Kidney (tissue), 14 donors: ENCODE results near the gene ZC3H10. TPM values are rescaled to one million over a fixed set of nuclear protein-coding genes. Genes with fewer than 3 reads are reported as not detected.

Experiments
- DNase-seq, 5 donors: peaks; one replicate each; pipeline ENCODE4 v3.0.0-alpha.2; 2013 to 2020
- FAIRE-seq: peaks from 2 replicates; lab custom pipeline; 2012; peaks lifted over from hg19 to GRCh38; lab: Jason Lieb, UNC
- H3K27ac ChIP-seq, 2 donors: one replicate each; pipeline ENCODE4 v1.7.0; 2013; ENCODE audit warnings: low read depth in 2 of 2, low read length in 2 of 2, inconsistent platforms in 1 of 2
- H3K27me3 ChIP-seq: one replicate; pipeline ENCODE4 v1.7.1; 2013; ENCODE audit warnings: low read length, inconsistent platforms; ENCODE audit not compliant: control insufficient read depth, insufficient read depth
- H3K36me3 ChIP-seq, 3 donors: one replicate each; pipeline versions ENCODE4 v1.7.0 to v1.7.1; 2013; ENCODE audit warnings: low read length in 3 of 3, control low read depth in 1 of 3, inconsistent platforms in 1 of 3; ENCODE audit not compliant: insufficient read depth in 3 of 3, control insufficient read depth in 2 of 3
- H3K4me1 ChIP-seq, 3 donors: one replicate each; pipeline versions ENCODE4 v1.7.0 to v1.7.1; 2013; ENCODE audit warnings: low read length in 3 of 3, inconsistent platforms in 1 of 3, low read depth in 1 of 3; ENCODE audit not compliant: control insufficient read depth in 2 of 3, insufficient read depth in 2 of 3
- H3K4me3 ChIP-seq, 3 donors: one replicate each; pipeline versions ENCODE4 v1.7.0 to v1.8.1; 2013; ENCODE audit warnings: low read length in 3 of 3, control low read depth in 1 of 3, inconsistent platforms in 1 of 3
- H3K9ac ChIP-seq, 3 donors: one replicate each; pipeline versions ENCODE4 v1.7.0 to v1.7.1; 2013; ENCODE audit warnings: low read length in 3 of 3, control low read depth in 1 of 3, inconsistent platforms in 1 of 3
- H3K9me3 ChIP-seq, 3 donors: one replicate each; pipeline versions ENCODE4 v1.7.0 to v1.7.1; 2013; ENCODE audit warnings: low read length in 3 of 3, control low read depth in 1 of 3, inconsistent platforms in 1 of 3; ENCODE audit not compliant: control insufficient read depth in 2 of 3, insufficient read depth in 1 of 3
- CTCF ChIP-seq: IDR thresholded peaks from 3 replicates; pipeline ENCODE4 v1.5.1; 2012; ENCODE audit warnings: mild to moderate bottlenecking, moderate library complexity, borderline replicate concordance; ENCODE audit not compliant: insufficient read depth; ENCODE audit errors: extremely low read depth
- intact Hi-C: fragments of 100-400 bp; cut with DNase I; formaldehyde crosslinking; loops from one replicate; pipeline ENCODE4 v1.11.1; 2022
- polyA plus RNA-seq: library from polyadenylated mRNA; stranded (reverse); fragments of 350-450 nt; fragmentation: Illumina TruSeq; extraction: RNeasy Lipid Tissue Mini Kit (QIAGEN cat#74804); gene quantifications from one replicate; pipeline ENCODE4 v1.2.3, GENCODE V29; 2014; ENCODE audit warnings: low read depth, low replicate concordance; ENCODE audit not compliant: insufficient read depth
- total RNA-seq: library from RNA; stranded (reverse); fragmentation: NEBNext Ultra II Directional; extraction: Animal tissue kit (Norgen Biotek cat#: 25700); gene quantifications from one replicate; pipeline ENCODE4 v1.2.1, GENCODE V29; 2021
- donor health status: control.
- donor health status: control.
- donor health status: control.
- donor health status: control.
- donor health status: control.
- donor health status: DM: yes; HTN: yes; CAD: no.
- donor health status: Normal renal cell carcinoma (clear cell type).

The ZC3H10 gene
- total and polyA plus RNA-seq, 2 donors from 2014 or later: 2.4 to 8.6 TPM

GRCh38 chr12:56164345-56164729, 46.3 kb downstream of the ZC3H10 start:
- intact Hi-C loops: no loop called here
- H3K36me3 ChIP-seq: peaks cover 16 to 62% (median 42%) of the 10 kb centered on the region in 3 donors
- DNase-seq (no peak), FAIRE-seq (no peak)
- peaks cover 2 to 21% (median 20%) of the 10 kb centered on the region in 3 donors for H3K4me1 ChIP-seq
- H3K9ac ChIP-seq: no peak overlapping the region
- H3K27me3 ChIP-seq: no peaks in the 10 kb centered on the region
- H3K9me3 ChIP-seq: no peaks in the 10 kb centered on the region
- no peak for TF ChIP-seq CTCF
- no peak overlapping the region for H3K4me3 ChIP-seq
- H3K27ac ChIP-seq: no peak overlapping the region

GRCh38 chr12:56165369-56165768, 47.3 kb downstream of the ZC3H10 start:
- DNase-seq (no peak), FAIRE-seq (no peak)
- TF ChIP-seq CTCF: no peak
- H3K27me3 ChIP-seq: no peaks in the 10 kb centered on the region
- no peaks in the 10 kb centered on the region for H3K9me3 ChIP-seq
- no peak overlapping the region for H3K4me3 ChIP-seq
- intact Hi-C loops: no loop called here
- H3K9ac ChIP-seq: no peak overlapping the region
- H3K36me3 ChIP-seq: peaks cover 14 to 62% (median 38%) of the 10 kb centered on the region in 3 donors
- H3K27ac ChIP-seq: no peak overlapping the region
- H3K4me1 ChIP-seq: peaks cover 0 to 11% (median 10%) of the 10 kb centered on the region in 3 donors

- no peaks in the 10 kb centered on the region for H3K4me1 ChIP-seq
- H3K36me3 ChIP-seq: peaks cover 10 to 60% (median 44%) of the 10 kb centered on the region in 3 donors
- H3K9ac ChIP-seq: no peak overlapping the region
- DNase-seq (no peak), FAIRE-seq (no peak)
- no peak overlapping the region for H3K27ac ChIP-seq
- no peaks in the 10 kb centered on the region for H3K9me3 ChIP-seq
- no peak overlapping the region for H3K4me3 ChIP-seq
- intact Hi-C loops: no loop called here
- H3K27me3 ChIP-seq: no peaks in the 10 kb centered on the region
- TF ChIP-seq CTCF: no peak
Observed at GRCh38 chr12:56169229-56169759, 51.2 kb downstream of the ZC3H10 start.

GRCh38 chr12:56172839-56173238, 54.8 kb downstream of the ZC3H10 start:
- no peak overlapping the region for H3K27ac ChIP-seq
- H3K9me3 ChIP-seq: no peaks in the 10 kb centered on the region
- no peak overlapping the region for H3K4me3 ChIP-seq
- TF ChIP-seq CTCF: no peak
- intact Hi-C loops: no loop called here
- H3K27me3 ChIP-seq: no peaks in the 10 kb centered on the region
- FAIRE-seq: no peak
- no peak for DNase-seq
- H3K36me3 ChIP-seq: peaks cover 9 to 65% (median 40%) of the 10 kb centered on the region in 3 donors
- no peaks in the 10 kb centered on the region for H3K4me1 ChIP-seq
- no peak overlapping the region for H3K9ac ChIP-seq
